HG02623 (cell line): ENCODE data around the gene TTLL1.
"Not testable (repeated sequence)": the region's sequence is repeated elsewhere in the genome, so short reads cannot be mapped to it uniquely, and the experiment has no call there.

Experiments used
- ATAC-seq: cut with Tn5 transposase; IDR thresholded peaks from one replicate; pipeline ENCODE4 v1.9.1; 2021; ENCODE audit warnings: moderate library complexity; ENCODE audit not compliant: unreplicated experiment

Gene TTLL1

DNA sequence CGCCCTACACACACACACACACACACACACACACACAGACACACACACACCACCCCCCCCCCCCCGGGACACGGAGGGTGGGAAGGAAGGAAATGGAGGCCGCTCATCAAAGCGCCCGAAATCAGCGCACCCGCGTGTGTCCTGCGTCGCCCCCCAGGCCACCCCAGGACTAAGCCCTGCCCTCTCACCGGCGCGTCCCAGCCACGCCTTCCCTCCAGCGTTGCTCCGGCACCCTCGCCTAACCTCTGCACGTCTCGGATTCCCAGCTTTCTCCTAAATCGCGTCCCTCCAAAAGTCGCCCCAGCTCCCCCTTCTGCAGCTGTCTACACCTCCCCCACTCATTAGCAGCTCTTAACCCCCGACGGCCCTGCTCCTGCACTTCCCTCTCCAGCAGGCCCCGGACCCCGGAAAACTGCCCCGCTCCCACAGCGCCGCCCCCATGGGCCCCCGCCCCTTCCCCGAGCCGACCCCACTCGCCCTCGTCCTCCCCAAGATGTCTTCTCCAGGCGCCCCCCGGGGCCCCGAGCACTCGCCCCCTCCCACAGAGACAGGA lies 74.8 kb downstream of the TTLL1 start:
- ATAC-seq = no peak

DNA sequence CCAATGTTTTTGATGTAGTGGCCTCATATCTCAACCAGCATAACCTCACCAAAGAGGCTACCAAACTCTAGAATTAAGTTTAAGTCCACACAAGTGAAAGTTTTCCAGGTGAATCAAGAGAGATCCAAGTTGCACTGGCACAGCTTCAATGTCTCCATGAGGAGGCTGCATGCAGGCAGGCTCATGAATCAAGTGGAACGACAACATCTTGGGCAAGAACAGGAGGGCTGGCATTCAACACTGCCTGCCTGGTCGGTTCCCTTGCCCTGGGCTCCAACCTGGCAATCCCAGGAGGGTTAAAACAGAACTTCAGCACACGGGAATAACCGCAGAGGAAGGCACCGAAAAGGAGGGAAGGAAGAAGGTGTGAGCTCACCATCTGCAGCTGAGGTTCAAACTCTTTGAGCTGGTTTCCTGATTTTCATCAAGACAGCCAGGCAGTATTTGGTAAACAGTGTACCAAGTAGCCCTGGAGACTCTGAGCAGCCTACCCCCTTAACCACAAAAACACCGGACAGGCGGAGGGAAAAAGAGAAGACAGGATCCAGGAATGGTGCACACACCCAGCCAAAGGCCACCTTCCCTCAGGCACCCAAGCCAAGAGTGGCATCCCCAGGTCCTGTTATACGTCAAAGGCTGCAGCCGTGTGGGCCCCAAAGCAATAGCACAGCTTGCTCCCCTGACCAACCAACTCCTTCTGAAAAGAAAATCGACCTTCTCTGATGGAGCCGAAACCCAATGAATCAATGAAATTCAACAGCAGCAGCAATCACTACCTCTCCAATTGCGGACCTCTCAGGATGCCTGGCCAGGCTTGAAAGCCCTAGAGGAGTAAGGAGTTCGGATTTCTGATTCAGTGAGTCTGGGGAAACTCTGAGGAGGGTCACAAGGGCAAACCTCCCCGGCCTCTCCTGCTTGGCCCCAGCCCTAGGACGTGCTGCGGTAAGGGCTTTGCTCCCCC lies 75.6 kb downstream of the TTLL1 start:
- ATAC-seq = no peak

GRCh38 chr22:43012390-43012789 lies 76.8 kb downstream of the TTLL1 start:
- ATAC-seq = no peak

DNA sequence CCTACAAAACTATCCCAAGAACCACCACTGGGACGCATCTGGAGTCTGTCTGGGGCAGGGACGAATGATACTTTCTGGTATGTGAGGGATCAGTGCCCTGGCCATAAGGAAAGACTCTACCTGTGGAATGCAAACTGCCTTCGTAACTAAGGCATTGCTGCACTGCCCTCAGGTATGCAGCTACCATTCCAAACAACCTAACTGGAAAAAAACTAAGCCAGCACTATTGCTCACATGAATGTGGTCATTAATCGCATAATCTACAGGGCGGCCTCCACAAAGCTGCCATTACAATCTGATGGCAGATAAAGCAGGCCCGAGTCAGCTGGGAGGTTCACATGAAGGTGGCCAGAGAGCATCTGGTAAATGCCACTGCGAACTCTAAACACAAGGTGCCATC lies 78.1 kb downstream of the TTLL1 start:
- ATAC-seq = no peak

DNA sequence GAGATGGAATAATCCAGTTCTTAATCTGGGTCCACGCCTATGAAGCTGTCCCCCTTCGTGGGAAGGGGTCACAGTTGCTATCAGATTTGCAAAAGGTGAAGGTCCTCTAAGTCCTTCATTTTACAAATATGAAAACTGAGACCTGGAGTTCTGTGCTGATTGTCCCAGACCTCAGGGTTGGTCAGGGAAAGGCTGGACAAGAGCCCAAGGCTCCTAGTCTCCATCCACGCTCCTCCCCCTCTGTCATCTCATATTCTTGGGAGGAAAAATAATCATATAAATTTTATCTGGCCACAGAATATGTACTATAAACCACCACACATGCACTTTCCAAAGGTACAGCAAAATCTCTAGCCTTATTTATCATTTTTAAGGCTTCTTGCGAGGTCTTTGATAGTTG lies 79.7 kb downstream of the TTLL1 start:
- ATAC-seq = no peak

GRCh38 chr22:43008921-43009320 lies 80.3 kb downstream of the TTLL1 start:
- ATAC-seq = no peak

GRCh38 chr22:43008509-43008908 lies 80.7 kb downstream of the TTLL1 start:
- no peak for ATAC-seq

- ATAC-seq = no peak
Measured at GRCh38 chr22:43007519-43008102, 81.6 kb downstream of the TTLL1 start.

DNA sequence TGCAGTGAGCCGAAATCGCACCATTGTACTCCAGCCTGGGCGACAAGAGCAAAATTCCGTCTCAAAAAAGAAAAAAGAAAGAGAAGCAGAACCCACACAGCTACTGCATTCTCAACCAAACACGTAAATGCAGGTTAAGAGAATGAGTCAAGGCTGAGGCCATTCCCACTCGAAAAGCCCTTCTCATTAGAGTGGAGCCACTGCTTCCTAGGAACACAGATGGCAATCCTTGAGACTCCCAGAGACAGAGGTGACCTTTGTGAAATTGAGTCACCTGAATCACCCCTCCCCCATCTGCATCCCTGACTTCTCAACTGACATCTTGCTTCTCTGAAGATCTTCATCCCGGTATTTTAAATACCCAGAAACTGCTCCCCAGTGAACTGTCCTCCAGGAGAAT lies 82.4 kb downstream of the TTLL1 start:
- no peak for ATAC-seq

GRCh38 chr22:43006016-43006505 lies 83.1 kb downstream of the TTLL1 start:
- no peak for ATAC-seq

GRCh38 chr22:43005106-43005505 lies 84.1 kb downstream of the TTLL1 start:
- no peak for ATAC-seq

- no peak for ATAC-seq
Measured at GRCh38 chr22:43004362-43005035, 84.7 kb downstream of the TTLL1 start.

DNA sequence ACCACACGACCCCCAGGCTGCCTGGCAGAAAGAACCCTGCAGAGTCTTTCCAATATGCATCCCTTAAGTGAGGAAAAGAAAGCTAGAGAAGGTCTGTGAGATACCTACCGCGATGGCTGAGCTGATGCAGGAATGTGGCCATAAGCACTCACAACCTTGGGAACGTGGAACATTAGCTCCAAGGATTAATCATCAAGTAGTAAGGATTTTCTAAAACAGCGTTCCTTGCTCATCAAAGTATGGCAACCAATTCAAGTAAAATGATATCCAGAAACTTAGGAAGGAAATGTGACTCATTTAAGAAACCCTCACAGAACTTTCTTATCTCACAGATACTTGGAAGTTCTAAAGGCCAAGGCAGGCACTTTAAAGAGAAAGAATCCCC lies 87.0 kb downstream of the TTLL1 start:
- ATAC-seq = no peak

DNA sequence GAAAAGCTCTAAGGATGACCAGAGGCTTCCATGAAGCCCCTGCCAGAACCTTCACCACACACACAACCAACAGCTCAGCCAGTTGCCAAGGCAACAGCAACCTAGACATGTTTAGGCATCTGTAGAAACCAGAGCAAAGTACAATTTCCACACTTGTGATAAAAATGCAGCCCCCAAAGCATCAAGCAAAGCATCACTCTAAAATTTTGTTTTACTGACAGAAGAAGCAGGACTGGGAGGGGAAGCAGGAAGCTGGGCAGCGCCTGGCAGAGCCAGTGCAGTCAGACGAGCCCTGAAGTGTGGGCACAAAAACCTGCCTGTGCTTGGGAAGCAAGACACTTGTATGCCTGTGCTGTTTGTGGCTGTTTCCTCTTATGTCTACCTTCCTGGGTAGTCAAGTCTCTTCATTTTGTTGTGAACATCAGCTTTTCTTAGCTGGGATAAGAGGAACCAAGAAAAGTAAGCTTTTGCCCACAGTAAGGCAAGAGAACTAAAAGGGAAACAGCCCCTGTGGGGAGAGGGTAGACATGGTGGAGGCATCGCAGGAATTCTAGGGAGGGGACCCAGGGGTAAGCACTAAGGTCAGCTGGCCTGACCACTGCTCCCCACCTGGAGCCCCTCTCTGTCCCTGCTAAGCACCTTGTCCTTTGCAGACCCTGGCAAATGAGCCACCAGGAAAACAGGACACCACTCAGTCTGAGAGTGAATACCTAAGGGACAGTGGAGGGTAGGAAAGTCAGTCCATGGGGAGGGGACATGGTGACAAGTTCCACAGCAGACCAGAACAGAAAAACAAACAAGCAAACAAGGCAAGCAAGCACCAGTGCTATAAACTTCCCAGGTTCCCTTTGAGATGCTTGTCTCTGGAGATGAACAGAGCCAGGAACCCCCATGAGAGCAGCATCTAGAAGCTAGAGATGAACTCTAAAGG lies 87.7 kb downstream of the TTLL1 start:
- no peak for ATAC-seq

DNA sequence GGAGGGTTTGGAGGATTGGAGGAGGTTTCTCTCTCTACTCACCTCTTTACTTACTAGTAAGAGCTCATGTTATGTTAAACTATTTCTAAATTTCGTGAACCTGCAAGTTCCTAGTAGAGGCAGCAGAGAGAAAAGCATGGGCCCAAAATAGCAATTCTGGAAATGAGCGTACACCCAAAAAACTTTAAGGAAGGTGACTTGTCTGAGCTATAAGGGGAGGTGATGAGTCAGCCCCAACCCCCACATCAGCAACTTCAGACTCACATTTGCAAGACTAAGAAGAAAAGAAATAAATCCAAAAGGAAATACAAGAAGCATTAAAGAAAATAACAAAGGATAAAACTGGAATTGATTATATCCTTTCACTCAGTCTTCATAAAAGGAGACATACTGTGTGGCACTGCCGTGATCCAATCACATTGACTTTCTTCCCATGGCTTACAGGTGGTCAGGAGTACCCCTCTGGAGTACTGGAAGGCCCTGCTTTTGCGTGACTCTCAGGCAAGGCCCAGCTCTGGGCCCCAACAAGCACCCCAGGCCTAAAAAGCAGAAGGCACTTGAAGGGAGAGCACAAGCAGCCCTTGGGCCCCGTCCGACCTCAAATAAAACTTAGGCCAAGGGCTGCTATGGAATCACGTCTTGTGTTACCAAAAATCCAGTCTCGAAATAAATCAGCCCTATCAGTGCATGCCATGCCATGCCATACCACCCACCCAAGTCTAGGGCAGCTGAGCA lies 88.6 kb downstream of the TTLL1 start:
- no peak for ATAC-seq

- no peak for ATAC-seq
Measured at GRCh38 chr22:42997582-42998090, 91.6 kb downstream of the TTLL1 start.

DNA sequence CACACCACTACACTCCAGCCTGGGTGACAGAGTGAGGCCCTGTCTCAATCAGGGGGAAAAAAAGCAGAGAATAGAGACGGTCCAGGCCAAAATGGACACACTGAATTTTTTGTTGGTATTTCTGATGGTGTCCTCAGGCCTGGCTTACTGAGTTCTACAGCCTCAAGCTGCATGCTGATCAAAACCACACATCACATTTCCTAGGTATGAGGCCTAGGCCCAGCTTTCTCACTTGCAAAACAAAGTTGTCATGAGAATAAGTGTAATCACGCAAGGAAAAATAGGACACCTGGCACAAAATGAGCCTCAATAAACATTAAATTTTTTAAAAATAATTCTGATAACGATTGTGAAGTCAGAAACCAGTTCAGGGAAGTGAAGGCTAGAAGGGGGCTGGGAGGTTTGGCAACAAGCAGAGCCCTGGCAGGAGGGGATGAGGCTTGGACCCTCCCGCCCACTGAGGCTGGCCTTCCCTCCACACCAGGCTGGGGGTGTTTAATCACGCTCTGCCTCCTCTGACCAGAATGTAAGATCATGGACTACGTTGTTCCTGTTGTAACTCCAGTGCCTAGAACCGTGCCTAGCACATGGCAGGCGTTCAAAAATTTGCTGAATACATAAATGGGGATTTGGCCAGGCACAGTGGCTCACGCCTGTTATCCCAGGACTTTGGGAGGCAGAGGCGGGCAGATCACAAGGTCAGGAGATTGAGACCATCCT lies 92.4 kb downstream of the TTLL1 start:
- no peak for ATAC-seq

DNA sequence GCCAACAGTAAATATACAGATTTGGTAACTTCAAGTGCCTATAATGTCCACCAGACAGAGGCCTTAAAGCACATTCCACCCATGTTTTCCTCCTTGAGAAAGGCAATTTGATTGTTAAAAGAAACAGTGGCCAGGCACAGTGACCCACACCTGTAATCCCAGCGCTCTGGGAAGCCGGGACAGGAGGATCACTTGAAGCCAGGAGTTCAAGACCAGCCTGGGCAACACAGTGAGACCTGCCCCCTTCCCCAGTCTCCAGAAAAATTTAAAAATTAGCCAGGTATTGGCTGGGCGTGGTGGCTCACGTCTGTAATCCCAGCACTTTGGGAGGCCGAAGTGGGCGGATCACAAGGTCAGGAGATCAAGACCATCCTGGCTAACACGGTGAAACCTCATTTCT lies 93.5 kb downstream of the TTLL1 start:
- not testable (repeated sequence) for ATAC-seq
